Keratinocyte (primary cell): ENCODE data around the gene JAKMIP2. TPM values are rescaled to one million over a fixed set of nuclear protein-coding genes. Genes with fewer than 3 reads are reported as not detected.
"Not testable (repeated sequence)": the region's sequence is repeated elsewhere in the genome, so short reads cannot be mapped to it uniquely, and the experiment has no call there.

ENCODE experiments used
- DNase-seq: peaks from one replicate; pipeline ENCODE4 v3.0.0-alpha.2; 2011; ENCODE audit warnings: low read depth, missing footprints, low spot score
- FAIRE-seq: peaks from 2 replicates; lab custom pipeline; 2011; peaks lifted over from hg19 to GRCh38; lab: Jason Lieb, UNC
- H2AFZ ChIP-seq: 2 replicates; pipeline ENCODE4 v1.6.0; 2012; ENCODE audit warnings: low read length, control low read depth, inconsistent platforms; ENCODE audit not compliant: control insufficient read depth
- H3K27ac ChIP-seq: 2 replicates; pipeline ENCODE4 v1.5.1; 2011; ENCODE audit warnings: low read length; ENCODE audit not compliant: control insufficient read depth, insufficient read depth
- H3K27me3 ChIP-seq: 3 replicates; pipeline ENCODE4 v1.6.0; 2011; ENCODE audit warnings: low read length; ENCODE audit not compliant: control insufficient read depth, insufficient read depth; ENCODE audit errors: extremely low read depth
- H3K36me3 ChIP-seq, 2 experiments: 2 replicates in 1 of 2; 3 replicates in 1 of 2; pipeline ENCODE4 v1.5.1; 2011; ENCODE audit warnings: low read length in 2 of 2, mild to moderate bottlenecking in 1 of 2; ENCODE audit not compliant: control insufficient read depth in 2 of 2, insufficient read depth in 2 of 2; ENCODE audit errors: extremely low read depth in 1 of 2
- H3K4me1 ChIP-seq: 3 replicates; pipeline ENCODE4 v1.5.1; 2011; ENCODE audit warnings: low read length; ENCODE audit not compliant: control insufficient read depth, insufficient read depth; ENCODE audit errors: extremely low read depth
- H3K4me2 ChIP-seq: 3 replicates; pipeline ENCODE4 v1.6.0; 2011; ENCODE audit warnings: low read depth, low read length; ENCODE audit not compliant: control insufficient read depth, insufficient read depth; ENCODE audit errors: extremely low read depth
- H3K4me3 ChIP-seq, 3 experiments: fragments of 200-600 bp in 1 of 3; sonication (generic) in 1 of 3; 2 replicates in 2 of 3; 3 replicates in 1 of 3; pipeline ENCODE4 v1.5.1; 2011 to 2016; ENCODE audit warnings: low read length in 3 of 3, mild to moderate bottlenecking in 3 of 3, control low read depth in 2 of 3, inconsistent platforms in 1 of 3, low read depth in 1 of 3, mixed read lengths in 1 of 3, mixed run types in 1 of 3, moderate library complexity in 1 of 3; ENCODE audit not compliant: control insufficient read depth in 2 of 3, insufficient read depth in 2 of 3; ENCODE audit errors: extremely low read depth in 1 of 3
- H3K79me2 ChIP-seq: 2 replicates; pipeline ENCODE4 v1.6.0; 2012; ENCODE audit warnings: low read length; ENCODE audit not compliant: control insufficient read depth, insufficient read depth
- H3K9ac ChIP-seq: 3 replicates; pipeline ENCODE4 v1.6.0; 2011; ENCODE audit warnings: low read length; ENCODE audit not compliant: control insufficient read depth, insufficient read depth; ENCODE audit errors: extremely low read depth
- H3K9me1 ChIP-seq: 3 replicates; pipeline ENCODE4 v1.6.0; 2011; ENCODE audit warnings: low read length; ENCODE audit not compliant: control insufficient read depth, insufficient read depth; ENCODE audit errors: extremely low read depth
- H3K9me3 ChIP-seq: 2 replicates; pipeline ENCODE4 v1.5.1; 2012; ENCODE audit warnings: low read depth, low read length; ENCODE audit not compliant: control insufficient read depth
- H4K20me1 ChIP-seq: 3 replicates; pipeline ENCODE4 v1.6.0; 2011; ENCODE audit warnings: low read length; ENCODE audit not compliant: control insufficient read depth, insufficient read depth; ENCODE audit errors: extremely low read depth
- EZH2 ChIP-seq: IDR thresholded peaks from one replicate; pipeline ENCODE4 v1.6.1; 2012; ENCODE audit warnings: inconsistent platforms, mild to moderate bottlenecking, low read length, moderate library complexity
- dilution Hi-C: fragments of 300-500 bp; cut with MboI; formaldehyde crosslinking; loops from one replicate; pipeline ENCODE4 v1.7.0; 2020; ENCODE audit warnings: low sequenced_read_pairs; ENCODE audit not compliant: extremely low pct_ligation_motif_present
- polyA plus RNA-seq, 5 experiments: library from polyadenylated mRNA; depleted of rRNA in 3 of 5; stranded (reverse) in 3 of 5; stranded (forward) in 1 of 5; unstranded in 1 of 5; fragments of >200 nt; gene quantifications; 1 replicate in 1 of 5; 2 replicates in 3 of 5; 3 replicates in 1 of 5; pipeline versions ENCODE4 v1.2.1 to v1.2.3, GENCODE V29; 2011 to 2012; ENCODE audit warnings: missing spikeins in 2 of 5, low read depth in 1 of 5, low replicate concordance in 1 of 5
- TF ChIP-seq, protein P1 (sequence below), 3 experiments: IDR thresholded peaks in 1 of 3; conservative IDR thresholded peaks in 1 of 3; optimal IDR thresholded peaks in 1 of 3; 2 replicates in 2 of 3; 3 replicates in 1 of 3; pipeline versions ENCODE3 to v1.5.1; 2011; ENCODE audit warnings: low read length in 3 of 3, mild to moderate bottlenecking in 3 of 3, moderate library complexity in 2 of 3, control low read depth in 1 of 3, inconsistent platforms in 1 of 3; ENCODE audit not compliant: insufficient read depth in 2 of 3; ENCODE audit errors: extremely low read depth in 1 of 3

The JAKMIP2 gene
- polyA plus RNA-seq, 1 donor (not counting 4 experiments of a cell fraction or from before 2014, with no cell fraction given): not detected

DNA sequence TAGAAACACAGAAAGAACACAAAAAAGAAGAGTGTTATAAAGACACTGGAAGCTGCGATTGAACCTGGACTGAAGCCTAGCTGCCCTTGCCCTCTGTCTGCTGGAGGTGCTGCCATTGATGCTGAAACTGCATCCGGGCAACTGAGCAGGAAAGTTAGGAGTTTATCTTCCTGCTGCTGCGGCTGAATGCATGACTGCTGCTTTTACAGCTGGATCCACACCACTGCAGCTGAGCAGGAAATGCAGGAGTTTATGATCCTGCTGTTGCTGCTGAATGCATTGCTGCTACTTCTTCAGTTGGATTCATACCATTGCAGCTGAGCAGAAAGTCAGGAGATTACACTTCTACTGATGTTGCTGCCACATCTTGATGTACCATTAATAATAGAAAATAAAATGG, 21.8 kb upstream of the JAKMIP2 start:
- no peaks in the 10 kb centered on the region for H3K9me1 ChIP-seq
- H3K9ac ChIP-seq: no peak overlapping the region
- no peaks in the 10 kb centered on the region for H3K36me3 ChIP-seq
- H3K4me3 ChIP-seq: no peak overlapping the region
- no peaks in the 10 kb centered on the region for H3K4me1 ChIP-seq
- no peaks in the 10 kb centered on the region for H3K79me2 ChIP-seq
- no peaks in the 10 kb centered on the region for H3K27me3 ChIP-seq
- TF ChIP-seq, protein P1, sequence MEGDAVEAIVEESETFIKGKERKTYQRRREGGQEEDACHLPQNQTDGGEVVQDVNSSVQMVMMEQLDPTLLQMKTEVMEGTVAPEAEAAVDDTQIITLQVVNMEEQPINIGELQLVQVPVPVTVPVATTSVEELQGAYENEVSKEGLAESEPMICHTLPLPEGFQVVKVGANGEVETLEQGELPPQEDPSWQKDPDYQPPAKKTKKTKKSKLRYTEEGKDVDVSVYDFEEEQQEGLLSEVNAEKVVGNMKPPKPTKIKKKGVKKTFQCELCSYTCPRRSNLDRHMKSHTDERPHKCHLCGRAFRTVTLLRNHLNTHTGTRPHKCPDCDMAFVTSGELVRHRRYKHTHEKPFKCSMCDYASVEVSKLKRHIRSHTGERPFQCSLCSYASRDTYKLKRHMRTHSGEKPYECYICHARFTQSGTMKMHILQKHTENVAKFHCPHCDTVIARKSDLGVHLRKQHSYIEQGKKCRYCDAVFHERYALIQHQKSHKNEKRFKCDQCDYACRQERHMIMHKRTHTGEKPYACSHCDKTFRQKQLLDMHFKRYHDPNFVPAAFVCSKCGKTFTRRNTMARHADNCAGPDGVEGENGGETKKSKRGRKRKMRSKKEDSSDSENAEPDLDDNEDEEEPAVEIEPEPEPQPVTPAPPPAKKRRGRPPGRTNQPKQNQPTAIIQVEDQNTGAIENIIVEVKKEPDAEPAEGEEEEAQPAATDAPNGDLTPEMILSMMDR (optimal IDR thresholded peaks at IDR 0.05 in 1 of 3, IDR thresholded peaks at IDR 0.05 in 1 of 3, conservative IDR thresholded peaks at IDR 0.05 in 1 of 3; ENCODE audit: extremely low read depth in 1 of 3, insufficient read depth in 2 of 3, low read length in 3 of 3): no peak
- TF ChIP-seq EZH2: no peak
- no peaks in the 10 kb centered on the region for H3K9me3 ChIP-seq
- no peaks in the 10 kb centered on the region for H4K20me1 ChIP-seq
- H2AFZ ChIP-seq: no peak overlapping the region
- dilution Hi-C loops: no loop called here
- no peak for FAIRE-seq
- H3K4me2 ChIP-seq: no peak overlapping the region
- H3K27ac ChIP-seq: no peak overlapping the region
- DNase-seq: no peak

DNA sequence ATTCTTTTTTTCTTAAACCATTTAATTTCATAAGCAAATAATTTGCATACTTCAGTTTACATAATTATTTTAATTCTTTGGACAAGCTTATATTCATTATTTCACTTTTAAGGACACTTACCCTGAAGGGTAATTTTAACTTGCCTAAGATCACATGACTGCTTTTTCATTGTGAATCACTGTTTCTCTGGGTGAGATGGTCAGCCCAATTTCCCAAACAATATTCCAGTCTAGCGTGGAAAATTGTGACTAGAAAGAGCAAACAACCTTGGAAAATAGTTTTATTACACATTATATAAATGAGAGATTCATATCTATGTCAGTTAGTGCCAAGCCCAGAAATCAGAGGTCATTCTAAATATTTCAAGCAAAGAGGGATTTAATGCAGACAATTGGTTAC, 21.4 kb upstream of the JAKMIP2 start:
- Histone ChIP-seq H3K9me1 (no peaks in the 10 kb centered on the region), H4K20me1 (no peaks in the 10 kb centered on the region), H3K4me1 (no peaks in the 10 kb centered on the region), H3K9me3 (no peaks in the 10 kb centered on the region), H3K36me3 (no peaks in the 10 kb centered on the region), H2AFZ (no peak overlapping the region), H3K9ac (no peak overlapping the region), H3K4me2 (no peak overlapping the region), H3K27ac (no peak overlapping the region), H3K4me3 (no peak overlapping the region), H3K79me2 (no peaks in the 10 kb centered on the region), H3K27me3 (no peaks in the 10 kb centered on the region)
- TF ChIP-seq EZH2: no peak
- TF ChIP-seq, protein P1 (optimal IDR thresholded peaks at IDR 0.05 in 1 of 3, IDR thresholded peaks at IDR 0.05 in 1 of 3, conservative IDR thresholded peaks at IDR 0.05 in 1 of 3; ENCODE audit: extremely low read depth in 1 of 3, insufficient read depth in 2 of 3, low read length in 3 of 3): no peak
- DNase-seq (no peak), FAIRE-seq (no peak)
- dilution Hi-C loops: no loop called here

DNA sequence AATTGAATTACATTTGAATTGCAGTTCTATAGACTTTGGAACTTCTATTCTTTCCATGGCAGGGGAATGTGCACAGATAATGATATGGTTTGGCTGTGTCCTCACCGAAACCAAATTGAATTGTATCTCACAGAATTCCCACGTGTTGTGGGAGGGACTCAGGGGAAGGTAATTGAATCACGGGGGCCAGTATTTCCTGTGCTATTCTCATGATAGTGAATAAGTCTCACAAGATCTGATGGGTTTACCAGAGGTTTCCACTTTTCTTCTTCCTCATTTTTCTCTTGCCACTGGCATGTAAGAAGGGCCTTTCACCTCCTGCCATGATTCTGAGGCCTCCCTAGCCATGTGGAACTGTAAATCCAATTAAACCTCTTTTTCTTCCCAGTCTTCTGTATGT, 20.6 kb upstream of the JAKMIP2 start:
- H3K4me2 ChIP-seq, H3K27me3 ChIP-seq, H3K79me2 ChIP-seq, H3K36me3 ChIP-seq, H3K9me1 ChIP-seq, H3K4me1 ChIP-seq, H3K9me3 ChIP-seq, H3K9ac ChIP-seq, H3K27ac ChIP-seq, dilution Hi-C loops, H4K20me1 ChIP-seq, DNase-seq, H3K4me3 ChIP-seq, H2AFZ ChIP-seq, FAIRE-seq: not testable (repeated sequence)
